BLaER1 (cell line): ENCODE results near the gene RAPGEF1.
"Not testable (repeated sequence)": the region's sequence is repeated elsewhere in the genome, so short reads cannot be mapped to it uniquely, and the experiment has no call there.

ENCODE experiments used
- H3K27ac ChIP-seq: shearing (Covaris generic); formaldehyde crosslinking; 2 replicates; pipeline ENCODE4 v1.8.1; 2022
- H3K27me3 ChIP-seq: shearing (Covaris generic); formaldehyde crosslinking; 2 replicates; pipeline ENCODE4 v1.8.1; 2022
- H3K36me3 ChIP-seq: shearing (Covaris generic); formaldehyde crosslinking; 2 replicates; pipeline ENCODE4 v1.8.1; 2022
- H3K4me1 ChIP-seq: shearing (Covaris generic); formaldehyde crosslinking; 2 replicates; pipeline ENCODE4 v1.8.1; 2022
- H3K4me2 ChIP-seq: shearing (Covaris generic); formaldehyde crosslinking; 2 replicates; pipeline ENCODE4 v1.8.1; 2022
- H3K4me3 ChIP-seq: shearing (Covaris generic); formaldehyde crosslinking; 2 replicates; pipeline ENCODE4 v1.8.1; 2022
- H3K9ac ChIP-seq: shearing (Covaris generic); formaldehyde crosslinking; 2 replicates; pipeline ENCODE4 v1.8.1; 2022
- H3K9me3 ChIP-seq: shearing (Covaris generic); formaldehyde crosslinking; 2 replicates; pipeline ENCODE4 v1.8.1; 2022
- H4K20me1 ChIP-seq: shearing (Covaris generic); formaldehyde crosslinking; 2 replicates; pipeline ENCODE4 v1.8.1; 2022
- Cebpa-rat ChIP-seq: shearing (Covaris generic); IDR thresholded peaks from 2 replicates; pipeline ENCODE4 v1.8.1; 2022

Gene RAPGEF1

DNA sequence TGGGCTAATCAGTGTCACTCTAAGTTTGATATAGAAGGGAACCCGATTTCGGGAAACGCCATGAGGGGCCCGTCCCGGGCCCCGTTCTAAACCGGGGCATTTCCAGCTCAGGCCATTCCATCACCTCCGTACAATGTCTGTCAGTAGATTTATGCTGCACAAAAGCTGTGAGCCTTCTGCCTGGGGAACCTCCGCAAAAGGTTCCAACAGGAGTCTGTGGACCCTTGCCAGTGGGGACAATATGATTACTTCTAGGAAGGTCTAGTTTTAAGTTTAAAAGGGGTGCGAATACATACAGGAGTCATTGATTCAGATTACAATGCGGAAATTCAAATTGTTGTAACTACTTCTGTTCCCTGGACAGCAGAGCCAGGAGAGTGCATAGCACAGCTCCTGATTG is 57.6 kb downstream of the RAPGEF1 start:
- H3K27me3 ChIP-seq, result no peaks in the 10 kb centered on the region
- peaks cover 28% of the 10 kb centered on the region for H3K36me3 ChIP-seq
- no peak overlapping the region for H3K4me3 ChIP-seq
- TF ChIP-seq Cebpa-rat, result no peak
- peaks cover 16% of the 10 kb centered on the region for H4K20me1 ChIP-seq
- H3K27ac ChIP-seq, result peak overlapping the region; percentile 26; the same call in 1 of the 2 replicates
- H3K9ac ChIP-seq, result no peak overlapping the region; the same call in 1 of the 2 replicates
- H3K9me3 ChIP-seq, result peaks cover 39% of the 10 kb centered on the region
- peak overlapping the region; percentile 58 for H3K4me2 ChIP-seq
- H3K4me1 ChIP-seq, result peaks cover 66% of the 10 kb centered on the region

DNA sequence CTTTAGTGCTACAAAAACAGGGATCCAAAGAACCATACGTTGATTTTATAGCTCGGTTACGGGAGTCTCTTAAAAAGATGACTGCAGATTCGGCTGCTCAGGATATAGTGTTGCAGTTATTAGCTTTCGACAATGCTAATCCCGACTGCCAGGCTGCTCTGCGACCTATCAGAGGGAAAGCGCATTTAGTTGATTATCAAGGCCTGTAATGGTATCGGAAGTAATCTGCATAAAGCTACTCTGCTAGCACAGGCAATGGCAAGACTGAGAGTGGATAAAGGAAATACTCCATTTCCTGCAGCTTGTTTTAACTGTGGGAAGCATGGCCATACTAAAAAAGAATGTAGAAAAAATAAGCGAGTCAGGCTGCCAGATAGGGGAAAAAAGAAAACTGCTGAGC is 58.0 kb downstream of the RAPGEF1 start:
- peaks cover 12% of the 10 kb centered on the region for H4K20me1 ChIP-seq
- not testable (repeated sequence) for H3K9ac ChIP-seq, H3K4me3 ChIP-seq, H3K27me3 ChIP-seq
- H3K4me2 ChIP-seq, result peak overlapping the region; percentile 58
- H3K9me3 ChIP-seq, result peaks cover 39% of the 10 kb centered on the region
- H3K4me1 ChIP-seq, result peaks cover 70% of the 10 kb centered on the region
- H3K27ac ChIP-seq, result peak overlapping the region; percentile 26; the same call in 1 of the 2 replicates
- H3K36me3 ChIP-seq, result peaks cover 25% of the 10 kb centered on the region

DNA sequence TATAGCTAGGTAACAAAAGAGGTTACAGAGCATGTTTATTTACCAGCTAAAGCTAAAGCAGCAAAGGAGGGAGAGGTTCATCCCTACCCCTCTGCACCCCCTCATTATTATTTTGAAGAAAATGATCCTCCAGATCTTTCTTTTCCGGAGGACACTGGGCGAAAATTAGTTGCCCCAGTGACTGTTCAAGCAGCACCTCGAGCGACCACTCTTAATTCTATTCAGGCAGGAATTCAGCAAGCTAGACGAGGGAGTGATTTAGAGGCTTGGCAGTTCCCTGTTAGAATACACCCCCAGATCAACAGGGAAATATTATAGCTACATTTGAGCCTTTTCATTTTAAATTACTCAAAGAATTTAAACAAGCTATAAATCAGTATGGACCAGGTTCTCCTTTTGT is 58.8 kb downstream of the RAPGEF1 start:
- H3K9me3 ChIP-seq, result peaks cover 34% of the 10 kb centered on the region
- peaks cover 78% of the 10 kb centered on the region for H3K4me1 ChIP-seq
- H3K4me3 ChIP-seq, H4K20me1 ChIP-seq, H3K27me3 ChIP-seq, H3K4me2 ChIP-seq, H3K9ac ChIP-seq: not testable (repeated sequence)
- 0 out of 2 replicates have a peak overlapping the region, but pooled peaks have one; percentile 13 for H3K27ac ChIP-seq
- H3K36me3 ChIP-seq, result peaks cover 21% of the 10 kb centered on the region

DNA sequence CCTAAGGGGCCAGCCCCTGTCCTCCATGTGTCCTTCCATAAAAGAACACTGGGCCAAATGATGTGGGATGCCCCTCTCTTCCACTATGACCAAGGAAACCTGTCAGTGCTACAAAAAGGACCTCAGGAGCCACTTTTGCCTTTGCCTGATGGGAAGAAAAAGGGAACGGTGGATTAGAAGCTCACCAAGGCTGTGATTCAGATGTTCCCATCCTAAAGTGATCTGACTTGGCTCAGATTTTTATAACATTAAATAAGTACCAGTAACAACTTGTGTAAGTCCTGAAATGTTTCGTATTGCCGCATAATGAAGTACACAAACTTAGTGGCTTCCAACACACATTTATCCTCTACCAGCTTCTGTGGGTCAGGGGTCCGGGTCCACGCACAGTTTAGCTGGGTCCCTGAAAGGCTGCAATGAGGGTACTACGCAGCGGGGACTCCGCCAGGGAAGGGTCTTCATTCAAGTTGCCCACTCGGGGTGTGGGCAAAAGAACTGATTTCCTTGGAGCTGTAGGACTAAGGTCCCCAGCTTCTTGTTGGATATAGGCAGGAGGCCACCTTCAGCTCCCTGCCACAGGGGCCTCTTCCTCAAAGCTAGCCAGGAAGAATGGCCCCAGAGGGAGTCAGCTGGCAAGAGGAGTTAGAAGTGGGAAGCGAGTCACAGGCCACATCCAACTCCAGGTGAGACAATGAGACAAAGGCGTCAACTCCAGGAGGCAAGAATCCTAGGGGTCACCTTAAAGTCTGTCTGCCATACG is 60.4 kb downstream of the RAPGEF1 start:
- peak overlapping the region; percentile 95 for H3K27ac ChIP-seq
- no peak for TF ChIP-seq Cebpa-rat
- peaks cover 20% of the 10 kb centered on the region for H3K9me3 ChIP-seq
- H3K9ac ChIP-seq, result peak overlapping the region; percentile 86
- peak overlapping the region; percentile 97 for H3K4me2 ChIP-seq
- H3K4me3 ChIP-seq, result peak overlapping the region; percentile 42; the same call in 1 of the 2 replicates
- peaks cover 8% of the 10 kb centered on the region for H3K36me3 ChIP-seq
- no peaks in the 10 kb centered on the region for H4K20me1 ChIP-seq
- no peaks in the 10 kb centered on the region for H3K27me3 ChIP-seq
- H3K4me1 ChIP-seq, result peaks cover 94% of the 10 kb centered on the region

DNA sequence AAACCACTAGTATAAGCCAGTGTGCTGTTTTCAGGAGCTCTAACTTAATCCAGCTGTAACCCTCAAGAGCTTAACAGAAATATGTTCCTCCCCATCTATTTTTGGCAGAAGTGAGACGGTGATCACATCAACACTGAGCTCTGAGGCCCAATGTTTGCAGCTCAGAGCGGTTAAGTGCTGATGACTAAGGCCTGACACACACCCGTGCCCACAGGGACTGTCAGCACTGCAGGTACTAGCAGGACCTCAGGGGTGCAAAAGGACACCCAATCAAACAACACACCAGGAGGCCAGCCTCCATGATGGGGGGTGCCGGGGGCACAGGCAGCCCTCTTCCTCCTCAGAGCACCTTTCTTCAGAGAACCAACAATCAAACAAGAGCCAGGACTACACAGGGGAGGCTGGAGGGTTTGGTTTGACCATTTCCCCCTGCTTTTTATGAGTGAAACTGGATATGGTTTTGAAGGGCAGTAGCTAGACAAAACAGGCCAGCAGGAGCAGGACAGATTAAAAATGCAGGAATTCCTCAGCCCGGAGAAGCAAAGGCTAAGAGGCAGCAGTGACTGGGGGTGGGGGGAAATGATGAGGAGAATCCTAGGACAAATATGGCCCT is 61.3 kb downstream of the RAPGEF1 start:
- Histone ChIP-seq H3K9ac (peak overlapping the region; percentile 86), H3K27ac (peak overlapping the region; percentile 95), H3K9me3 (peaks cover 20% of the 10 kb centered on the region), H3K27me3 (no peaks in the 10 kb centered on the region), H3K4me2 (peak overlapping the region; percentile 97), H3K4me1 (peaks cover 96% of the 10 kb centered on the region), H3K36me3 (peaks cover 8% of the 10 kb centered on the region), H3K4me3 (peak overlapping the region; percentile 42; the same call in 1 of the 2 replicates), H4K20me1 (no peaks in the 10 kb centered on the region)
- TF ChIP-seq Cebpa-rat, result no peak

DNA sequence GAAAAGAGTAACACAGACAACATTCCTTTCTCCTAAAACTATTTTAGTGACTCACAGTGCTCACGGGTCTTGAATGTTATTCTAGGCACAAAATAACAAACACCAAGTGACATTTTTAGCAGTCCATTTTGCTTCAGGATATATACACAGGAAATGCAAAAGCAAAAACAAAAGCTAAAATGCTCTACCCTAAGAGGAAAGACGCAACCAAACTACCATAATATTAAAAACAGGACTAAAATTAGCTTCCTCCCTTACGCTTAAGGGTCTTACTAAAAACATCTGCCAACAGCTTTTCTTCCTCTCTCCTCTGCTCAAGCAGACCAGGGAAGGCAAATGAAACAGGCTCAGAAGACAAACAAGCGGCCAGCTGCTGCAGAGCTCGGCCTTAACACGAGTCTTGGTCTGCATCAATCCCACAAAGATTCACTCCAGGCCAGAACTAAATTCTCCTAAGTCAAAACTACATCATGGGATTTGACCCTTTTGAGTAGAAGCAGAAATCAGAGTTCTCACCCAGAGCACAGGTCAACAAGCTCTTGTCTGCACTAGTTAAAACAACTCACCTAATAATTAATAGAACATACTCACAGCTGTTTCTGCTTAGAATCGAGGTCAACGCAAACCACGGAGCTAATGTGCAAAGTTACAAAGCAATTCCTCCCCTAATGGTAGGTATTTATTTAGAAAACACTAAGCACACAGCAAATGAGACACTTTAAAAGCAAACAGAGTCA is 62.3 kb downstream of the RAPGEF1 start:
- no peaks in the 10 kb centered on the region for H4K20me1 ChIP-seq
- H3K4me1 ChIP-seq, result peaks cover 97% of the 10 kb centered on the region
- H3K9me3 ChIP-seq, result peaks cover 19% of the 10 kb centered on the region
- peak overlapping the region; percentile 97 for H3K4me2 ChIP-seq
- no peaks in the 10 kb centered on the region for H3K27me3 ChIP-seq
- H3K4me3 ChIP-seq, result peak overlapping the region; percentile 68
- TF ChIP-seq Cebpa-rat, result no peak
- peak overlapping the region; percentile 95 for H3K27ac ChIP-seq
- H3K9ac ChIP-seq, result peak overlapping the region; percentile 86
- peaks cover 8% of the 10 kb centered on the region for H3K36me3 ChIP-seq

DNA sequence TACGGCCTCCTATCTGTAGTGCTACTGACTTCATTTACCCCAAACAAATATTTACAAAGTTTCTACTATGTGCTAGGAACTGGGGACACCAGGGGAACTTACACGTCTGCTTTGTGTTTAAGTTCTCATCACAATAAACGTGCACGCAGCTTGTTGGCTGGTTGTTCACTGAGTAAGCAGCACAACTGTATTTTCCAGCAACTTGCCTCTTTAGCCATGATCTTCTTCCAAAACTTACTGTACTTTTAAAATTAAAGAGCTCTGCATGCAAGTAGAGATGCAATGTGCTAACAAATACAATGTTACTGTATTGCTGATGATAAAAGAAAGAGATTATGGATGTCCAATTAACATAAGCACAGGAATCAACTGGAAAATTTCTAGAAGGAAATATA is 62.8 kb downstream of the RAPGEF1 start:
- Histone ChIP-seq H3K4me1 (peaks cover 97% of the 10 kb centered on the region), H3K36me3 (peaks cover 8% of the 10 kb centered on the region), H3K4me3 (peak overlapping the region; percentile 68), H3K27ac (peak overlapping the region; percentile 95), H3K9me3 (peaks cover 14% of the 10 kb centered on the region), H3K9ac (peak overlapping the region; percentile 86), H3K4me2 (peak overlapping the region; percentile 97), H4K20me1 (no peaks in the 10 kb centered on the region), H3K27me3 (no peaks in the 10 kb centered on the region)
- TF ChIP-seq Cebpa-rat, result no peak

DNA sequence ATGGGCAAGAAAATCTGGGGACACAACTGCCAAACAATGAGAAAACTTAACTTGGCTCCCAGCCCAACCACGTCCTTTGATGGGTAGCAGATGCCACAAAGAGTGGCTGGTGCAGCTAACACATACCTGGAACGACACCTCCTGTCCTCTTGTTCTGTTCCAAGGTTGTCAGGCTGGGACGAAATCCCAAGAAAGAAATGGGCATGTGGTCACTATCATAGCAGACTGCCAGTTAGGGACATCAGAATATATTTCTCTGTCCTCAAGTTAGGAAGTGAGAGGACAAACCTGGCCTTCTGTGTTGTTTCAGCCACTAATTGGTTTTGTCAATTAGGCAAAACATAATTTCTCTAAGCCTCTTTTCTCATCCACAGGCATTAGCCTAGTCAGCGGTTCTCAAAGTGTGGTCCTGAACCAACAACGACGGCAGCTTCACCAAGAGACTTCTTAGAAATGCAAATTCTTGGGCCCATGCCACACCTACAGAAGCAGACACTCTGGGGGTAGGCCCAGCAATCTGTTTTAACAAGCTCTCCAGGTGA is 63.4 kb downstream of the RAPGEF1 start:
- Histone ChIP-seq H3K4me3 (peak overlapping the region; percentile 68), H4K20me1 (no peaks in the 10 kb centered on the region), H3K9me3 (peaks cover 8% of the 10 kb centered on the region), H3K9ac (peak overlapping the region; percentile 86), H3K27me3 (no peaks in the 10 kb centered on the region), H3K4me1 (peaks cover 97% of the 10 kb centered on the region), H3K27ac (peak overlapping the region; percentile 95), H3K4me2 (peak overlapping the region; percentile 97), H3K36me3 (peaks cover 10% of the 10 kb centered on the region)
- no peak for TF ChIP-seq Cebpa-rat

DNA sequence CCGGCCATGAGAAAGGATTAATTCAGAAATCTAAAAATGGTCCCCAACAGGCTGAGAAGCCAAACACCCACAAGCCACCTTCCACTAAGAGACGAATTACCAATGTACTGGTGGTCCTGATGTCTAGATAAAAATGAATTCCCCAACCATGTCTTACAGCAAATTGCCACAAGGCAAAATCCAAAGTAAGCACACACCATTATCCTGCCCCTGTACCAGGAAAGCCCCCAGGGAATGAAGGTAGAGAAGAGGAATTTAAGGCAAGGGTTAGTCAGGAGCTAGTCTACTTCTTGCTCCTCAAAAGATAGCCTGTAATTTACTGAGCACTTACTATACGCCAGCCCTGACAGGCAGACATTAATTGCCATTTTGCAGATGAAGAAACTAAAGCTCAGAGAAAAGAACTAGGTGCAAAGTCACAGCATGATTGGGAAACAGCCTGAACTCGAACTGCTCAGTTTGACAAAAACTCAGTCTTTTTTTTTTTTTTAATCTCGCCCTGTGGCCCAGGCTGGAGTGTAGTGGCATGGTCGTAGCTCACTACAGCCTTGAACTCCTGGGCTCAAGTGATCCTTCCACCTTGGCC is 64.3 kb downstream of the RAPGEF1 start:
- H3K36me3 ChIP-seq, result peaks cover 4% of the 10 kb centered on the region; the same call in 1 of the 2 replicates
- no peak for TF ChIP-seq Cebpa-rat
- peak overlapping the region; percentile 68 for H3K4me3 ChIP-seq
- H4K20me1 ChIP-seq, result no peaks in the 10 kb centered on the region
- peaks cover 100% of the 10 kb centered on the region for H3K4me1 ChIP-seq
- peak overlapping the region; percentile 97 for H3K4me2 ChIP-seq
- peaks cover under 1% of the 10 kb centered on the region; the same call in 1 of the 2 replicates for H3K9me3 ChIP-seq
- H3K27ac ChIP-seq, result peak overlapping the region; percentile 95
- H3K9ac ChIP-seq, result peak overlapping the region; percentile 86
- no peaks in the 10 kb centered on the region for H3K27me3 ChIP-seq
